Hematopoietic multipotent progenitor cell treated with erythropoietin and hydrocortisone succinate and interleukin-3 and kit ligand, for 4 days (in vitro differentiated cells): ENCODE results near the gene AMOTL2.
A peak's percentile ranks its signal among the peaks of the same experiment; 100 is the strongest.

Experiments
- DNase-seq: peaks from one replicate; pipeline ENCODE4 v3.0.0-alpha.2; 2015

AMOTL2 gene

DNA sequence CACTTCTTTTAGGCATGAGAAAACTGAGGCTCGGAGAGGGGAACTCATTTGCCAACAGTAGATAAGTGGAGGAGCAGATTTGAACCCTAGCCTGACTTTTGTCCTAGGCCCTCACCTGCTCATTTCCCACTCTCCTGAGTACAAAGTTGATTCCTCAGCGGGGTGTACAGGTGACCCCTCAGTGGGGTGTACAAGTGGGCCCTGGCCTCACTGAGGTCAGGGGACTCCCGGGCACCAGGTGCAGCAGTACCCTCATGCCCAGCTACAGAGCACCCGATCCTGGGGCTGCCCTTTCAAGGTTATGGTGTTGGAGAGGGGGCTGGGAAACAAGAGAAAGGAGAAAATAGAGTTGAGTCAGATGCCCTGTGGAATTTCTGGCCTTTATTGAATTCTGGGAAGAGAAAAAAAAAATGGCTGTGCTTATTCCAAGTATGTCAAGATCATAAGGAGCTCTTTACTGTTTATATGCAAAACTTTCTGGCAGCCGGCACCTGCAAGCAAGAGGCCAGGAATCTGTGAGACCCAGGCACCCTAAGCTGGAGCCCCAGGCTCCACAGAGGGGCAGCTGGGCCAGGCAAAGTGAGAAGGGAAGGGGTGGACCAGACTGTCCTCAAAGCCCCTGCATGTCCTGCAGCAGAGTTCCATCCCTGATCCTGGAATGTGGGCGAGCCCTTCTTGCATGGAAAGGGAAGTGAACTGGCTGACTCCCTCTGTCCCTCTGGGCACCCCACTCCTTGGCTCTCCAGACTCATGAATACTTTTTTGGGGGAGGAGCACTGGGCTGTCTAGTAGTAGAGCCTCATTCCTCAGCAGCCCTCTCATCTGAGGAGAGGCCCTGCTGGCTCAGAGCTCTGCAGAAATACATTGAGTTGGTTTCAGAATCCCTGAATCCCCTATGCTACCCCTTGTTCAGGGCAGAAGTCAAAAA is 43.1 kb downstream of the AMOTL2 start:
- no peak for DNase-seq

DNA sequence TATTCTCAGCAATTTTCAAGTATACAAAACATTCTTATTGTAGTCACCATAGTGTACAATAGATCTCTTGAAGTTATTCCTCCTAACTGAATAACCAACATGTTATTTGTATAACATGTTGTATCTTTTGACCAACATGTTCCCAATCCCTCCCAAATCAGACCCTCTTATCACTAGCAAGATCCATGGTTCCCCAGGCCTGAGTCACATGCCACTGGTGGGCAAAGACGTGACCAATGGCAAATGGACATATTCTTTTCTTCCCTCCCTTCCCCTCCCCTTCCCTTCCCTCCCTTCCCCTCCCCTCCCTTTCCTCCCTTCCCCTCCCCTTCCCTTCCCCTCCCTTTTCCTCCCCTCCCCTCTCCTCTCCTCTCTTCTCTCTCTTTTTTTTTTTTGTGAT is 45.4 kb downstream of the AMOTL2 start:
- no peak for DNase-seq

DNA sequence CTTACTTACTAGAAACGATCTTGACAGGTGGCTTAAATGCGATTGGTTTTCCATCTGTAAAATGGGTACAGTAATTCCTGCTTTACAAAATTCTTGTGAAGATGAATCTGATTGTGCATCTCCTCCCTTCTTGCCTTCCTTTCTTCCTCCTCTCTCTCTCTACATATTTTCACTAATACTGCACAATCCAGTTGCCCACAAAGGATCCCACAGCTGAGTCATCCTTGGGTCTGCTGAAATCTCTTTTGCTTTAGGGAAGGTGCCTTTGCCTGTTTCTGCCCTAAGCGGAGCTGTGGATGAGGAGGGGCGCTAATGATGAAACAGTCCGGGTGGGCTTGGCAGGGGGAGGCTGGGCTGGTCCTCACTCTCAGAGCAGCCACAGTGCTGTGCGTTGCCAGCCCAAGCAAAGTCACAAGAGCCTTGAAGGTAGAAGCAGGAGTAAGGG is 46.1 kb downstream of the AMOTL2 start:
- DNase-seq = no peak

DNA sequence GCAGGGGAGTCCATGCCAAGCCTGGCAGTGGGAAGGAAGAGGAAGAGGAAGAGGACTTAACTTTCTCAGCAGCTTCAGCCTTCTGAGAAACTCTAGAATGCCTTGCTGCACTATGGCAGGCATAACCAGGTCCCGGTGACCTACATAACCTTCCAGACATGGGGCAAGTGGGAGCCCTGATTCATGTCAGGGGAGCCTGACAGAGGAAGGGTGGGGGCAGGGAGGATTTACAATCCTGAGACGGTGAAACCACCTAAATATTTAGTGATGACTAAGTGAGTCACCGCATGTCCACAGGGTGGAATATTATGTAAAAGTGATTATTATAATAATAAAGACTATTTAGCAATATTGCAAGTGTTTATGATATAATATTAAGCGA is 46.7 kb downstream of the AMOTL2 start:
- DNase-seq = no peak

DNA sequence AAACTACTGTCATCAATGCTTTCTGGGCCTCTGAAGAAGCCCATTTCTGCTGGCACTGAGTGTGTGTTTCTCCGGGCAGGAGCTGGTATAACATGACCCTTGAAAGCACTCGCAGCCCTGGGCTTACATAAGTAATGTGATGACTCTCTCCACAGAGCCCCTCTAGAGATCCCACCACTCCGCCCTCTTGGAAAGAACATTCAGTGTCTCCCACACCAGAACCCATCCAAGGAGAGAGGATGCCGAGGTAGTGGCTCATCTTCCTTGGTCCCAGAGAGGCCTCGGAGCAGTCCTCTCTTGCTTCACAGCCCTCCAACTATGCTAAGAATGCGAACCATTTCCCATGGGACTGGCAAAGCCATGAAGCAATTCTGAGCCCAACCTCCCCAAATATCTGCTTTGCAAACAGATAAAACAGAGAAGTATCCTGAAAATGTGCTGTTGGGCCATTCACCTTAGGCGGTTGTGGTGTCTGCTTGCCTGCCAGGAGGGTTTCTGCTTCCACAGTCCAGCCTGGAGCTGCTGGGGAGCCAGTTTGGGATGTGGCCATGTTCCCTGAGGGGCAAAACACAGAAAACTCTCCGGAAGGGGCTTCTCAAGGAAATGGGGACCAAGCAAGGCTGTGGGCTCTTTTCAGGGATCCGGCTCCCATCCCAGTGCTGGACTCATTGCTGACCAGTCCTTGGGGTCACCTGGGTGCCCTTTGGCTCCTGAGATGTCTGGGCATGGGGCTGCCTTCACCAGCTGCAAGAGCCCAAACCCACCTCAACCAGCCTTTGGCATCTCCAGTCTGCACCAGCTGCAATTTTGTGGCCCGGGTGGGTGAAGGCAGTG is 47.3 kb downstream of the AMOTL2 start:
- DNase-seq = no peak

DNA sequence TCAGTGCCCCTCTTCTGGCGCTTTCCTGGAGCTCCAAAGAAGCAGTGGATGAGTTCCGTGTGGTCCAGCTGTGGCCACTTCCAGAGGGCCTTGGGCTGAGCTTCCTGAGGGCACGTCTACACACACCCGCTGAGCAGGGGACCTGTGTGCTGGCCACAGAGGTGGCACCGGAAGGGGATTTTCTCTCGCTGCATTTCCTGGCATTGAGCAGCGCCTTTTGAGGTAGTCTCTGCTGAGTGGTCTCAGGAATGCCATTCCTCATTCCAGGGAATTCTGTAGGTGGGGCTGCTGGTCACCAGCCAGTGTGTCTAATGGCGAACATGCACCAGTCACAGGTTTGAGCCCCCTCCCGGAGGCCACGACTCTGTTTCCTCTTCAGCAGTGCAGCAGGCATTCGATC is 48.1 kb downstream of the AMOTL2 start:
- no peak for DNase-seq

DNA sequence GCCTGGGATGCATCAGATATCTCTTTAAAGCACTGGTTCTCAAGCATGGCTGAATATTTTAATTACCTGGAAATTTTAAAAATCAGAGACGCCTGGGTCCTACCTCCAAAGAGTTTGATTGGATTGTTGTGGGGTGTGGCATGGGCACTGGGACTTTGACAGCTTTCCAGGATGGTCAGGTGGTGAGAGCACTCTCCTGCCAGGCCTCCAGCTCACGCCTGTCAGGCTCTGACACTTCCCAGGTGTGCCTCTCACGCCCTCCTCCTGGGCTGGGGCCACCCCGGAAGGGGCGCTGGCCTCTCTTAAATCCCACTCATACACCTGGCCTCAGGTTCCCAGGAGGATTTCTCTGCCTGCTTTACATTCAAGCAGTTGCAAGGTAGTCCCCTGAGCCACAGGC is 48.5 kb downstream of the AMOTL2 start:
- DNase-seq = no peak

DNA sequence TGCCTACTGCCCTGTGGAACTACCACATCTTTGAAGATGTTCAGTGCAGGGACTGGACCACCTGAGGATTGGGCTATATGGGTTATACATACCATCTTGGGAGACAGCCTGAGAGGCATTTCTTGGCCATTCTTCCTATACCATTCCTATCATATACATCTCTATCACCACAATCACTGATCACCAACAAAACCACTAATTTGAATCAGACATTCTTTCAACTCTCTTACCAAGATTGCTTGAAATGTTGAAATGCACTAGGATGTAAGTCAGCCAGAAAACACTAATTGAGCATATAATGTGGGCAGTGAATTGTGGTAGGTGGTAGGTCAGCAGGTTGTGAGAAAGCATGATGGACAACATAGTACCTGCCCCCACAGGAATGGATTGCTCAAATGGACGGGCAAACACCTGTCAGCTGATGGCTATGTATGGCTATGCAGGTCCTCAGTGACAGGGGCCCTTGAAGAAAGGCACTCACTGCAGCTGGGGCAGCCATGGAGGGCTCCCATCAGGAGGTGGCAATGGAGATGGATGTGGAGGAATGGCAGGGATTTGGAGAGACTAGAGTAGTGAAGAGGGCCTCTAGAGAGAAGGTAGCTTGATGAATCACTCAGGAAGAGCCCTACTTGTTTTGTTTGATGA is 49.1 kb downstream of the AMOTL2 start:
- no peak for DNase-seq

DNA sequence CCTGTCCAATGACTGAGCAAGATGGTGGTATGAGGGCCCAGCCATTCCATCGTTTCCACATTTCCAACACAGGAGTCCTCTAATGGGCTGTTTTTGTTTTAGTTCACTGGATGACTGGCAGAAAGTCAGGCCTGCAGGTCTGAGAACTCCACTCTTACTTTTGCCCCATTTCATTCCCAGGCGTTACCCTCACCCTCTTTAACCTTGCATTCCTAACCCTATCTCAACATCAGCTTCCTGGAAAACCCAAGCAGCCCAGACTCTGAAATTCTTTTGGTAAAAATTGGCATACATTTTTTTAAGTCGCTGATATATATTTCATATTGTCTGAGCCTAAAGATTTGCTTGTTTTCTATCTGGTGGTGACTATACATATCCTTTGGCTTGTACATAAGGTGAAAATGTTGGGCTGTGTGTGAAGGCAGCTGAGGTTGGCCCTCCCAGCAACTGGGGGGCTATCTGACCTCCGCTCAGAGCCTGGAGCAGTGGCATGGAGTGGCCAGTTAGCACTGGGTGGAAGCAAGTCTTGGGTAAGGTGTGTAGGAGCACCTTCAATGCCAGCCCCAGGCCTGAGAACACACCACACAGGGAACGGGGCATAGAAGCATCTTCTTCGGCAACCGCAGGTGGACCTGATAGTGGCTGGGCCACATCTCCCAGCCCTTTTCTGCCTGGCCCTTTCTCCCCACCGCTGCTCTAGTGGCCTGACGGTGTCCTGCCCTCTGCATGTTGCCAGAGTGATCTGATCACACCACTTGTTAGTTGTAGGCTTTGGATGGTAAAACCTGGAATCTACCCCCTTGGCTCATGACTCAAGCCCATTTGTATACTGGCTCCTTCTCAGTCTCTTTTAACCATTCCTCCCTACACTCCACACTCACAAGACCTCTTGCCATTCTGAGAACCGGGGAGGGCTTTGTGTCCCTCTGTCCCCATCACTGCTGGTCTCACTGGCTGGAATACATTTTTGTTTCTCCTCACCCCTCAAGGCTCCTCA is 50.0 kb downstream of the AMOTL2 start:
- no peak for DNase-seq

DNA sequence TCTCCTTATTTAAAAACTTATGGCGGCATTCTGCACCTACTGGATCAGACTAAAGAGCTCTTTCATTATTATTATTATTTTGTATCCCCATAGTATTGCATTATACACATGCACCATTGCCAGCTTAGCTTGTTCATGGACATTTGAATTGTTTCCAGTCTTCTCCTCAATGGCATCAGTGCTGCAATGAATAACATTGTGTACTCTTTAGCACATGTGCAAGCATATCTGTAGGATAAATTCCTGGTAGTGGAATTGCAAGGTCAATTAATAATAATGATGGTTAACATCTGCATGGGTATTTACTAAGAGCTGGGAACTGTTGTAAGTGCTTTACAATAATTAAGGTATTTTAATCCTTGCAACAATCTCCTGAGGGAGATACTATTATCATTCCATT is 52.0 kb downstream of the AMOTL2 start:
- no peak for DNase-seq

DNA sequence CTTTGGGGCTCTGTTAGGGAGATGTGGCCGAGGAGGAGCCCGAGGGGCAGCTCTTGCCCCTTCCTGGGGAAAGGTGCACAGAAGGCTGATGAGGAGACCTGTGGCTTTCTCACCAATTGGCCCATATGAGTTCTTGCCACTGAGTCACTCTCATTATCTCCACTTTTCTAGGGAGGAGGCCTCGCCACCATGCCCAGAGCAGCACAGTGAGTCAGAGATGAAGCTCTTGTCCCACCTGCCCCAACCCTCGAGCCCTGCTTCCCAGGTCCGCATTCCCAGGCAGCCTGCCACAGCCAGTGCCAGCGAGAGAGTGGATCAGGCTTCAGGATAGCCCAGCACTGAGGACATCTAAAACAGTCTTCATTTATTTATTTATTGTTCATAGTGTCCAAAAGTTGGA is 53.5 kb downstream of the AMOTL2 start:
- no peak for DNase-seq

DNA sequence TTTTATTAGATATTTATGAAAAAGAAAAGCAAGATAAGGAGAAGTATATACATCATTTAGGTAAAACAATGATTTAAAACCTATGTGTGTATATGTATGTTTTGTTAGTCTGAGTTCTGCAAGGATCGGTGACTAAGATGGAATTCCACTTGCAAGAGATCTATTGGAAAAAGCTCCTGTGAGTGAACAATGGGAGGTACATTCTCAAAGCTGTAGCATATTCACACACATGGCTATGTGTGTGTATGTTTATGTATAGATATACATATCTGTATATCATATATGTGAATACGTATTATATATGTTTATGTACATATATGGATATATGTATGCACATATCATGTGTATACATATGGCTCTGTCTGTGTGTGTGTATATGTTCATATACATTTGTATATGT is 54.3 kb downstream of the AMOTL2 start:
- DNase-seq = no peak

DNA sequence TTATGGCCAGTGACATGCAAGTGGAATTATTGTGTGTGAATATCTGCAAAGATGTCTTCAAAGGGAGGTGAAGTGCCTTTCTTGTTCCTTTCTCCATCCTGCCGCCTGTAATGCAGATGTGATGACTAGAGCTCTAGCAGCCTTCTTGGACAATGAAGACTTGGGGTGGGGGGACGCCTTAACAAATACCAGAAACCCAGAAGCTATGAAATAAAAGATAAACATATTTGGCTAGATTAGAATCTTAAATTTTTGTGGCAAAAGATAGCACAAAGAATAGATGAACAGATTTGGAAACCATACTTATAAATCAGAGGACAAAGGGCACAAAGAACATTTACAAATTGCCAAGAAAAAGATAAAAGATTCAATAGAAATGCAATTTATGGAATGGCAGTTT is 56.1 kb downstream of the AMOTL2 start:
- DNase-seq = no peak

DNA sequence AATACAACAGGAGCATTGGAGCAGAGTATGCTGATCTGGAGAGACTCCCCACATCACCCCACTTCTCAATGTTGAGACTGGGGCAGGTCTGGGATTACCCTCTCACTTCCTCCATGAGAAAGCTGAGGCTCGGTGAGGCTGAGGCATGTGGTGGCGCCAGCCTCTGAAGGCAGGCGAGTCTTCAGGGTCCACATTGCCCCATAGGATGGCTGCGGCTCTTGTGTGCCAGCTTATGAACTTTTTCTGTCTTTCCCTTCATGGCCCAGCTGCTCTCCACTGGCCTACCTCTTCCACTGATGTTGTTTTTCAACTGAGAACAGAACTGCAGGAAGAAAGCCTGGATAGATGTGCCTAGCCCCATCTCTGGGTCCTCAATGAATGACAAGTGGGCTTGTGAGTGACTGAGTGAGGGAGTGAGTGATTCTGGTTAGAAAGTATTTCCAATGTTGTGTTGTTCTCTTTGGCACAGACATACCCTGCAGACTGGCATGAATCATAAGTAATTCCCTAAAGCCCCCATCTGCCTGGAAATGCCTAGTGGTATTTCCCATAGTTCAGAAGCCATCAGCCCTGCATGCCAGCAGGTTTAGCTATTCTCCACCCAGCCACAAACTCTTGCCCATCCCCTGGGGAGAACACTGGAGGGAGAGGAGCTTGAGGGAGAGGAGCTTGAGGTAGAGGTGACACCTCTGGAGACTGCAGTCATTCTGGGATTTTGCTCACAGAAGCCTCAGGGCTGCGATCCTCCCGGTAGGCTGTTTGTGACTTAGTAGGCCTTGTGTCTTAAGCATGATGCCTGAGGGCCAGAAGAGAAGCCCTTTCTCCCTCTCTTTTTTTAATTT is 56.9 kb downstream of the AMOTL2 start:
- DNase-seq = no peak

DNA sequence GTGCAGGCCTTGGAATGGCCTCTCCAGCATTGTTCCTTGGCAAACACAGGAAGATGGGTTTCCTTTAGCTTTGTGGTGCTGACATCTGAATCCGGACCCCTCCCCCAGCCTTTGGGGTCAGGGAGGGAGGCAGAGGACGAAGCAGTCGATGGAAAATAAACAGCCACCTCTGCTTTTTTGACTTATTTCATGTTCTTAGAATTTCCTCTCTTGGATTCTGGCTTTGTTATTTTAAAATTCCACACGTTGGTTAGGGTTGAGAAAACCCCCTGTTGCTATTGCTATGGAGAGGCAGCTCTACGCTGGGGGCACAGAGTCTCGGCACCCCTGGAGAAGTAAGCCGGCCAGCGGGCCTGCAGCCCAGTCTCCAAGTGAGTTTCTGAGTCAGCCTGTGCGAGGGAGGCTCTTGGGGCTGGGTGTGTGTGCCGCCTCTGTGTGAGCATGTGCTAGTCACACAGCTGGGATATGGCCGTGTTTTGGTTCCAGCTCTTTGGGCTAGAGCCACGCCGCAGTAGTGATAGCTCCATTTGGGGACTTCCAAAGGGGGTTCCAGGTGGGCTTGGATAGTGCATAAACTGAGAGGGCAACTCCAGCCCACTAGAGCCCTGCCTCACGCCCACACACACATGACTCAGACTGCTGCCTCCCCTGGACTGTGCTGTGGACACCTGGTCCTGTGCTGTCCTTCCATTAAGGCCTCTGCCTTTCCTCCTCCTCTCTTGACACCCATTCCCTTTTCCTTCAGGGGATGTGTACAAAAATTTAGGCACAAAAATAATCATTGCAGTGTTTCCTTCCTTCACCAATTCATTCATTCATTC is 58.8 kb downstream of the AMOTL2 start:
- no peak for DNase-seq

DNA sequence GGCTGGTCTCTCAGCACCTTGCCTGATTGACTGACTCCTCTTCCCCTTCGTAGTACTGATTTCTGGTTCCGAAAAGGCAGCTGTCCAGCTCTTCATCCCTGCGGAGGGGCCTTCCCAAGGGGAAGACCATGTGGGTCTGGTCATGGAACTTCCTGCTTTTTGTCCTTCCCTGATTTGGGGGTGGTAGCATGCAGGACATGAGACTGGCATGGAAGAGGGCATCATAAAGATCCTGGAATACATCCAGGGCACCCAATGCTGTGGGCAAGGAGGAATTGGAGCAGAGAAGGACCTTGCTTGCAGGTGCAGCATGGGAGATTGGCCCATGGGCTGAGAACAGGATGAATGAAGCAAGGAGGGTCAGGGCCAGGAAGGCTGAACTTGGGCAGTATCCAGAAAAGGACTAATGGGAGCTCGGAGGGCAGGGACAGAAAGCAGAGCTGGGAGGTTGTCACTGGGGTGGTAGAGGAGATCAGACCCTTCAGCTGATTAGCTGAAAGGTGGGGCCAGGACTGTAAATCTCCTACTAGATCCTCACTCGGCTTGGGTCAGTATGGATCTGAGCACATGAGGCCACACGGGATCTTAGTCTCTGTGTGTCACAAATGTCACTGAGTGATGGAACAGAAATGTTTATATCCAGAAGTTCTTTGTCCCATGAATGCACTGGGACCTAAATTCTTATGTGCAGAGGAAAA is 59.5 kb downstream of the AMOTL2 start:
- DNase-seq = no peak

DNA sequence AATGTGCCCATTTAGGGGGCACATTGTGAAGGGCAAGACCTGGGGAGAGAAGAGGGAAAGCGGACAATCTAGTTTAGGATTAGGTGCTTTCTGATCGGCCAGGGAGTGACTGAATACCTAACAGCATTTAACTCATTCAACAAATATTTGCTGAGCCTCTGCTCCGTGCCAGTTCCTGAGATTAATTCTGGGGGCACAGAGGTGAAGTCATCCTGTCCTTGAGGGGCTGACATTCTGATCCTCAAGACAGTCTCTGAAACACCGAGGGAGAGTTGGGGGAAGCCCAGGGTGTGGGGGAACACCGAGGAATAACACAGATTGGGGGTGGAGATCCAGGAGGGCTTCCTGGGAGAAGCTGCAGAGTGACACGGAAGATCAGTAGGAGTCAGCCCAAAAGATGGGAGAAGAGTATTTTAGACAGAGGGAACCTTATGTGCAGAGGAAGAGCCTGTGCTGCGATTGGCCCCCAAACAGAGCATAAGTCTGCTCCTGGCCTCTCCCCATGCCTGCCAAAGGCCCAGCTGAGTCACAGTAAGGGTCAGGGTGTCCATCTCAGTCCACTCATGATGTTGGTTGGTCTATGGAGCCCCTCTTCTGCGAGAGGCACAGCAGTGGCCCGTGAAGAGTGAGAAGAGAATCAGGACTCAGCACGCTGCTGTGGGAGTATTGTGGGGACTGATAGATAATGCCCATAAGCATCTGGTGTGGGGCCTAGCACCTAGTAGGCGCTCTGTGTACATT is 60.2 kb downstream of the AMOTL2 start:
- DNase-seq = no peak

DNA sequence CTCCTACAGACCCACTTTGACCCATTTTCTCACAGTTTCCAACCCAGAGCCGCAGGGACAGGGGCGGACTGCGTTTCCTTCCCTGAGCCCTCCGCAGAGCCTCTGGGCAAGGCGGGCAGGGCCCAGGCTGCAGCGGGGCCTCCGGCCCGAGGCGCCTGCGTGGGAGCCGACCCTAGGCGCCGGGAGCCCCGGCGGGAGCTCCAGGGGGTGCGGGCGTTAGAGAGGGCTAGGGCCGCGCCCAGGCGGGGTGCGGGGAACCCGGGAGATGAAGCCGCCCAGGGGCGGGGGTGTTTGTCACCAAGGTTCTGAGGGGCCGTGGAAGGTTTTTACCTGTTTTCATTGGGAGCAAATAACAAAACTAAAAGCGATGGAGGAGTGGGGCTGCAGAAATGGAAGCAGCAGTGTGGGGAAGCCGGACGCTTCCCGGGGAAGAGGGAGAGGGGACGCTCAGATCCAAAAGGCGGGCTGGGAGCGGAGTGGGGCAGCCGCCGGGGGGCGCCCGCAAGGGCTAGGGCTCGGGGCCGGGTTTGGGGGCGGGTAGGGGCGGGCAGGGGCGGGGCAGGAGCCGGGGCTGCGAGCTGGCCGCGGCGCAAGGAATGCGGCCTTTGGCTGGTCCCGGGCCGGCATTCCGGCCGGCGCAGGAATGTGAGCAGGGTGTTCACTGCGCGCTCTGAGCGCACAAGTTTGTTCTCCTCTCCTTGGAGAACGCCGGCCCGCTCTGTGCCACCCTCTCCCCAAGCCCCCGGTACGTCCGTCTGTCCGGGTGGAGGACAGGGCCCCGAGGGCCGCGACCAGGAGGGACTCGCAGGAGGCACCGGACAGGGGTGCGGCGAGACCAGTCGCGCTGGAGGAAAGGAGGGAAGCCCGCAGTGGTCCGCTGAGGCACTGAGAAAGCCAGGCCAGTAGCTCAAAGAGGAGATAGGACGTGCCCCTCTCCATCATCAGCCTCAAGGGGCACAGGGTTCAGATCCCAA is 61.1 kb downstream of the AMOTL2 start:
- DNase-seq = peak; percentile 29
